GM19468 (cell line): ENCODE measurements around the gene ZNF467.

Experiments used
- ATAC-seq: cut with Tn5 transposase; IDR thresholded peaks from one replicate; pipeline ENCODE4 v1.9.1; 2021; ENCODE audit warnings: mild to moderate bottlenecking, moderate library complexity, moderate number of reproducible peaks; ENCODE audit not compliant: unreplicated experiment; ENCODE audit errors: extremely low read depth

Gene ZNF467, protein sequence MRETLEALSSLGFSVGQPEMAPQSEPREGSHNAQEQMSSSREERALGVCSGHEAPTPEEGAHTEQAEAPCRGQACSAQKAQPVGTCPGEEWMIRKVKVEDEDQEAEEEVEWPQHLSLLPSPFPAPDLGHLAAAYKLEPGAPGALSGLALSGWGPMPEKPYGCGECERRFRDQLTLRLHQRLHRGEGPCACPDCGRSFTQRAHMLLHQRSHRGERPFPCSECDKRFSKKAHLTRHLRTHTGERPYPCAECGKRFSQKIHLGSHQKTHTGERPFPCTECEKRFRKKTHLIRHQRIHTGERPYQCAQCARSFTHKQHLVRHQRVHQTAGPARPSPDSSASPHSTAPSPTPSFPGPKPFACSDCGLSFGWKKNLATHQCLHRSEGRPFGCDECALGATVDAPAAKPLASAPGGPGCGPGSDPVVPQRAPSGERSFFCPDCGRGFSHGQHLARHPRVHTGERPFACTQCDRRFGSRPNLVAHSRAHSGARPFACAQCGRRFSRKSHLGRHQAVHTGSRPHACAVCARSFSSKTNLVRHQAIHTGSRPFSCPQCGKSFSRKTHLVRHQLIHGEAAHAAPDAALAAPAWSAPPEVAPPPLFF

GRCh38 chr7:149773446-149774236 is at the start of gene ZNF467:
ZNF467 (minus strand) TSS chr7:149773588; CDS start chr7:149771032, 2,556 bp downstream.
- ATAC-seq, result no peak

DNA sequence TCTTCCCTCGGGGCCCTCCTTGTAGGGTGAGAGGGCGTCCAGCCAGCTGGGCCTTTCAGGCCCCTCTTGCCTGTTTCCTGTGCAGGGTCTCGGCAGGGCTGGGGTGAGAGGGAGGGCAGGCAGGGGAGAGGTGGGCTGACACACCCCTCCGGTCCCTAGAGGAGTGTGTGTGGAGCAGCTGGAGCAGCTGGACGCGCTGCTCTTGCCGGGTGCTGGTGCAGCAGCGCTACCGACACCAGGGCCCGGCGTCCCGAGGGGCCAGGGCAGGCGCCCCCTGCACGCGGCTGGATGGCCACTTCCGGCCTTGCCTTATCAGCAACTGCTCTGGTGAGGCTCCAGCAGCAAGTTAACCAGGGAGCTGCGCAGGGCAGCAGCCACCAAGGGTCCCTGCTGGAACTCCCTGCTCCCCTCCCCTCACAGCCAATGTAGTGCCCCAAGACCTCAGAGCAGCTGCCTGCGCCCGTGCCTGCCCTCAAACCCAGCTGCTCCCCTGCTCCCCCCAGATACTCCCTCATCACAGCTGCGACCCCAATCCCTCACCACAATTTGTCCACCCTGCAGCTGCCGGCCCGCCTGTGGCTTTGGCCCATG is 49.1 kb upstream of the ZNF467 start:
- no peak for ATAC-seq

DNA sequence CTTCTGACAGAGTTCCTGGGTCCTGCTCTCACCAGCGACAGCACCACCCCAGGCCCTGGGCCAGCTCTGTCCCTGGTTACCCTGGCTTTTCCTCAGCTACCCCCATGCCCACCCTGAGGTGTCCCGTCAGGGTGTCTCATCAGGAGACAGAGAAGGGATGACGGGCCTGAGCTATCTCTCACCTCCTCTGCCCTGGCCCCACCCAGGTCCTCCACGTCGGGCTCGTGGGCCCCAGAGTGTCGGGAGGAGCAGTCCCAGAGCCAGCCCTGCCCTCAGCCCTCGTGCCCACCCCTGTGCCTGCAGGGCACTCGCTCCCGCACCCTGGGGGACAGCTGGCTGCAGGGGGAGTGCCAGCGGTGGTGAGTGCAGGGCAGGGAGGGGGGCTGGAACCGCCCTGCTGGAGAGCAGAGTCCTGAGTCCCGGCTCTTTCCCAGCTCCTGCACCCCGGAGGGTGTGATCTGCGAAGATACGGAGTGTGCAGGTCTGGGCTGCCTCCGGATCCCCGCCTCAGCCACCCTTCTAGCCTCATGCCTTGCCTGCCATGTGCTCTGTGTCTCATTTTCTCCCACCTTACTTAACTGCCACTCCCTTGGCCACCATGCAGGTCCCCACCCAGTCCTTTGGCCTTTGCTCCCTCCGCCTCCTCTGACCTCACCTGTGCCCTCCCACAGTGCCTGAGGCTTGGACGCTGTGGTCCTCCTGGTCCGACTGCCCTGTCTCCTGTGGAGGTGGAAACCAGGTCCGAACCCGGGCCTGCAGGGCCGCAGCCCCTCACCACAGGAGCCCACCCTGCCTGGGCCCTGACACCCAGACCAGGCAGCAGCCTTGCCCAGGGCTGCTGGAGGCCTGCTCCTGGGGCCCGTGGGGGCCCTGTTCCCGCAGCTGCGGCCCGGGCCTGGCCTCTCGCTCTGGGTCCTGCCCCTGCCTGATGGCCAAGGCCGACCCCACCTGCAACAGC is 48.1 kb upstream of the ZNF467 start:
- ATAC-seq, result no peak

- no peak for ATAC-seq
Observed at GRCh38 chr7:149820622-149821190, 47.3 kb upstream of the ZNF467 start.

- no peak for ATAC-seq
Observed at GRCh38 chr7:149819961-149820340, 46.6 kb upstream of the ZNF467 start.

- ATAC-seq, result no peak
Observed at GRCh38 chr7:149819141-149819960, 46.0 kb upstream of the ZNF467 start.

DNA sequence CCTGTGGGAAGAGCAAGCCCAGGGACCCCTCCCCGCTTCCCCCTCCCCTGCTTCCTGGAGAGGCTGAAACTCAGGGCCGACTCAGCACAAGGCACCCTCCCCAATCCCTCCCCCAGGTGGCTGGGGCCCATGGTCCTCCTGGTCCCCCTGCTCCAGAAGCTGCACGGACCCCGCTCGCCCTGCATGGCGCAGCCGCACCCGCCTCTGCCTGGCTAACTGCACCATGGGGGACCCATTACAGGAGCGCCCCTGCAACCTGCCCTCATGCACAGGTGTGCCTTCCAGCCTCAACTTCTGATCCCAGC is 45.1 kb upstream of the ZNF467 start:
- ATAC-seq, result no peak

DNA sequence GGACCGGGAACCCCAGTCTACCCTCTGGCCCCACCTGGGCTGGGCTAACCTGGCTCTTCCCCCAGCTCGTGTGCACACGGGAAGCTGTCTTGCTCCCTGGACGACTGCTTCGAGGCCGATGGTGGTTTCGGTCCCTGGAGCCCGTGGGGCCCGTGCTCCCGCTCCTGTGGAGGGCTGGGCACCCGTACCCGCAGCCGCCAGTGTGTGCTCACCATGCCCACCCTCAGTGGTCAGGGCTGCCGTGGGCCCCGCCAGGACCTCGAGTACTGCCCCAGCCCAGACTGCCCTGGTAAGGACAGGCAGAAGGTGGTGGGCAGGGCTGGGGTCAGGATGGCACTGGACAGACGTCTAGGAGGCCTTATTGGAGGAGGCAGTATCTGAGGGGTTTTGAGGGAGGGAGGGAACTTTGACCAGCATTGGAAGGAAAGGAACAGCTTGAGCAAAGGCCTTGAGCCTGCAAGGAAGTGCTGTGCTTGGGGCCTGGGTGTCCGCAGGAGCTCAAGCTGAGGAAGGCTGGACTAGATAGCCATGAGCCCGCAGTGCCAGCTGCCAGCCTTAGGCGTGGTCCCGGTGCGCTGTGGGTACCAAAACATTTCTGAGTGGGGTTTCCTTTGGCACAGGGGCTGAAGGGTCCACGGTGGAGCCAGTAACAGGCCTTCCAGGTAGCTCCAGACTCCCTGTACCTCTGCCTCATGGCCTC is 44.6 kb upstream of the ZNF467 start:
- no peak for ATAC-seq

- ATAC-seq, result no peak
Observed at GRCh38 chr7:149817301-149817771, 43.9 kb upstream of the ZNF467 start.

DNA sequence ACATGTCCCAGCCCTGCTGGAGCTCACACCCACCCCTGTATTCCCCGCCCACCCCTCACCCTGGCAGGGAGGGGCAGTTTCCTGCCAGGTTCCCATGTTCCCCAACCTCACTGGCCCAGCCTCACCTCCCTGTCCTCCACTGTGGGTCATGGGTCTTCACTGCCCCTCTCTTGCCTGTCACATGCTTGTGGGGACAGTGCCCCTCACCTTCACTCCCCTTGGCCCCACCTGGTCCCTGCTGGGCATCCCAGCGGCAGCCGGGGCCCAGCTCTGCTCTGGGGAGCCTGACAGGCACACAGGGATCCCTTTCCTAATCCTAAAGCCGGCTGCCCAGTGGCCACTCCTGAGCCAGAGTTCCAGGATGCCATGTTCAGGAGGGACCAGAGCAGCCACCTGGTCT is 43.4 kb upstream of the ZNF467 start:
- no peak for ATAC-seq

DNA sequence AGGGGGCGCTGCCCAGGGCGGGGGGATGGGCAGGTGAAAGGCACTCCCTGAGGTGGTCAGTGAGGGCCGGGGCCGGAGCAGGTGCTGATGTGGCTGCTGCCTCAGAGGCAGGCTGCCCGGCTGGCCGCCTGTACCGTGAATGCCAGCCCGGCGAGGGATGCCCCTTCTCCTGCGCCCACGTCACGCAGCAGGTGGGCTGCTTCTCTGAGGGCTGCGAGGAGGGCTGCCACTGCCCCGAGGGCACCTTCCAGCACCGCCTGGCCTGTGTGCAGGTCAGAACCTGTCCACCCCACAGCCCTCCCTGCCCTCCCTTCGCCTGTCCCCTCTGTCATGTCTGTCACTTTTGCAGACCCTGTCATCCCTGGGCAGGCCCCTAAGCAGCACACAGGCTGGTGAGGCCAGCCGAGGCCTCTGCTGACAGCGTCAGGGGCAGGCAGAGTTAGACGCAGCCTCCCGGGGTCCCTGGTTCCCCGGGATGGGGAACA is 42.9 kb upstream of the ZNF467 start:
- no peak for ATAC-seq

GRCh38 chr7:149815661-149816266 is 42.4 kb upstream of the ZNF467 start:
- no peak for ATAC-seq

GRCh38 chr7:149815121-149815520 is 41.7 kb upstream of the ZNF467 start:
- no peak for ATAC-seq

GRCh38 chr7:149814494-149814893 is 41.1 kb upstream of the ZNF467 start:
- ATAC-seq, result no peak

DNA sequence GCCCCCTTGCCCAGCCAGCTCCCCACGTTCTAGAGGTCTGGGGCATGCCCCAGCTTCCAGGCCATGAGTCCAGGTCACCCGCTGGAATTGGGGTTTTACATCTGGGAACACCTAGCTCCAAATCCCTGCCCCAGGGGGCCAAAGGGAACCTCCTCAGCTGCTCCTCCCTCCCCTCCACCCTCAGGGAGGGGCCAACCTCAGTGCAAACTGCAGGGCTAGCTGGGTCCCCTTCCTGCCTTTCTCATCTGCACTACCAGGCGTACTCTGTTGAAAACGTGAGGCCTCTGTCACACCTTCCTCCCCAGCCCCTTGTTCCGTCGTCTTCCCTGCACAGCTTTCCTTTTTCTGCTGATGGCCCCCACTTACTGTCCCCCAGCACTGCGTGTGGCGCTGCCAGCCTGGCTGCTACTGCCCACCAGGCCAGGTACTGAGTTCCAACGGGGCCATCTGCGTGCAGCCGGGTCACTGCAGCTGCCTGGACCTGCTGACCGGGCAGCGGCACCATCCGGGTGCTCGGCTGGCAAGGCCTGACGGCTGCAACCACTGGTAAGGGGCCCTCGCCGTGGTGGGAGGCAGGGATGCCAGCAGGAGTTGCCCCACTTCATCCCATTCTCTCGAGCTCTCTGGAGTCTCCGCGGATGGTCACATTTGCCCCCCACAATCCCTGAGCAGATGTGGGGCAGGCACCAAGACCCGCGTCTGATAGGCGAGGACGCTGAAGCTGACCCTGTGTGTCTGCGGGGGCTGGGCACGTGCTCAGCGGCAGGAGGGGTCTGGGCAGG is 40.1 kb upstream of the ZNF467 start:
- no peak for ATAC-seq

DNA sequence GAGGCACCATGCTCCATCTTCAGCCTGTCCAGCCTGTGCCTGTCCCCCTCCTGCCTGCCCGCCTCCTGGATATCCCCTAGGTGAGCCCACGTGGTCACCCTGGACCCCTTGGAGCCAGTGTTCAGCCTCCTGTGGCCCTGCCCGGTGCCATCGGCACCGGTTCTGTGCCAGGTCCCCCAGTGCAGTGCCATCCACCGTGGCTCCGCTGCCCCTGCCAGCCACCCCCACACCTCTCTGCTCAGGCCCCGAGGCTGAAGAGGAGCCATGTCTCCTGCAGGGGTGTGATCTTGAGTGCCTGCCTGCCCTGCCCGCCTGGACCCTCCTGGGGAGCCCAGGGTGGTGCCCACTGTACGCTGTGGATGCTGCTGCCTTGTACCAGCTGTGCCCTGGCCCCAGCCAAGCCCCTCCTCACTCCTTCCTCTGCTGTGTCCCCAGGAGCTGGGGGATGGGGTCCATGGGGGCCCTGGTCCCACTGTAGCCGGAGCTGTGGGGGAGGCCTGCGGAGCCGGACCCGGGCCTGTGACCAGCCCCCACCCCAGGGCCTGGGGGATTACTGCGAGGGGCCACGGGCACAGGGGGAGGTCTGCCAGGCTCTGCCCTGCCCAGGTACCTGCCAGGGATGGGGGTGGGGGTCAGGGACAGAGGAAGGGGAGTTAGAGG is 38.6 kb upstream of the ZNF467 start:
- ATAC-seq, result no peak
